Panc1 (cell line): ENCODE results near the gene C1orf210. TPM values are rescaled to one million over a fixed set of nuclear protein-coding genes. Genes with fewer than 3 reads are reported as not detected.

Experiments used
- ATAC-seq: fragments of 200-7000 bp; cut with Tn5 transposase; 2 replicates; pipeline ENCODE4 v1.9.1; 2020; ENCODE audit warnings: mild to moderate bottlenecking, moderate library complexity
- BruUV-seq: library from RNA; stranded (reverse); fragments of 400-500 nt; replicated peaks from 2 replicates; lab custom pipeline; 2021; lab: Mats Ljungman, UMichigan
- CTCF ChIA-PET: fragments of 300-600 bp; sonication (Branson Sonifier 250); formaldehyde crosslinking; loops from one replicate; lab custom pipeline; 2022; ENCODE audit warnings: antibody characterized with exemption; lab: Charles Lee
- POLR2A ChIA-PET: fragments of 300-600 bp; sonication (Branson Sonifier 250); formaldehyde crosslinking; loops from one replicate; lab custom pipeline; 2022; ENCODE audit warnings: antibody characterized with exemption; lab: Charles Lee
- DNase-seq: peaks from one replicate; pipeline ENCODE4 v3.0.0-alpha.2; 2010; ENCODE audit warnings: low read depth, low spot score
- H3K27ac ChIP-seq: 2 replicates; pipeline ENCODE4 v1.5.1; 2011; ENCODE audit warnings: mild to moderate bottlenecking, low read length, inconsistent platforms
- H3K27me3 ChIP-seq: fragments of 200-500 bp; sonication (Bioruptor generic); 2 replicates; pipeline ENCODE4 v1.6.0; 2014; ENCODE audit warnings: low read length, inconsistent platforms; ENCODE audit not compliant: control insufficient read depth, insufficient read depth
- H3K36me3 ChIP-seq: fragments of 200-500 bp; sonication (Bioruptor generic); 2 replicates; pipeline ENCODE4 v1.5.1; 2014; ENCODE audit warnings: inconsistent platforms, mild to moderate bottlenecking, low read length, moderate library complexity; ENCODE audit not compliant: control insufficient read depth, insufficient read depth
- H3K4me1 ChIP-seq: 2 replicates; pipeline ENCODE4 v1.5.1; 2011; ENCODE audit warnings: inconsistent platforms, mild to moderate bottlenecking, low read length, moderate library complexity; ENCODE audit not compliant: control insufficient read depth, insufficient read depth
- H3K4me3 ChIP-seq, 2 experiments: 2 replicates each; pipeline ENCODE4 v1.5.1; 2011 to 2012; ENCODE audit warnings: low read depth in 2 of 2, low read length in 2 of 2, mild to moderate bottlenecking in 2 of 2, inconsistent platforms in 1 of 2, moderate library complexity in 1 of 2
- H3K9me3 ChIP-seq: fragments of 200-500 bp; sonication (Bioruptor generic); 2 replicates; pipeline ENCODE4 v1.5.1; 2014; ENCODE audit warnings: low read depth, mild to moderate bottlenecking, inconsistent platforms, low read length, moderate library complexity; ENCODE audit not compliant: control insufficient read depth, insufficient read depth
- POLR2AphosphoS5 ChIP-seq: IDR thresholded peaks from 2 replicates; pipeline ENCODE4 v1.6.1; 2012; ENCODE audit warnings: mild to moderate bottlenecking, low read depth, low read length, moderate library complexity
- SIN3A ChIP-seq: IDR thresholded peaks from 2 replicates; pipeline ENCODE4 v1.6.1; 2012; ENCODE audit warnings: low read depth, mild to moderate bottlenecking, low read length, moderate library complexity, borderline replicate concordance; ENCODE audit not compliant: insufficient read depth
- TCF7L2 ChIP-seq: IDR thresholded peaks from 2 replicates; pipeline ENCODE4 v1.6.1; 2011; ENCODE audit warnings: mild to moderate bottlenecking, low read depth, low read length, inconsistent platforms
- in situ Hi-C: cut with HindIII; loops from 2 replicates; pipeline ENCODE4 v1.10.0; 2016; ENCODE audit warnings: low sequenced_read_pairs, low pct_unique_long_range_greater_than_20kb
- intact Hi-C: fragments of 100-400 bp; cut with micrococcal nuclease; formaldehyde crosslinking; loops from one replicate; pipeline ENCODE4 v1.10.0; 2022; ENCODE audit not compliant: unreplicated experiment
- total RNA-seq: library from RNA; stranded (reverse); gene quantifications from one replicate; pipeline ENCODE4 v1.2.1, GENCODE V29; 2021; ENCODE audit not compliant: unreplicated experiment
- TF ChIP-seq, protein P1 (sequence below): fragments of 450-650 bp; IDR thresholded peaks from 2 replicates; pipeline ENCODE4 v1.5.1; 2017; ENCODE audit warnings: mild to moderate bottlenecking
- TF ChIP-seq, protein P2 (sequence below), 2 experiments: IDR thresholded peaks; 2 replicates each; pipeline ENCODE4 v1.6.1; 2011 to 2012; ENCODE audit warnings: low read depth in 2 of 2, control low read depth in 1 of 2, low read length in 1 of 2, mild to moderate bottlenecking in 1 of 2, moderate library complexity in 1 of 2; ENCODE audit not compliant: insufficient read depth in 1 of 2

Gene C1orf210
- total RNA-seq, 1 experiment from 2014 or later, result not detected

- ATAC-seq (no peak), DNase-seq (no peak)
- POLR2A ChIA-PET, result no interaction called here
- no peaks in the 10 kb centered on the region for H3K9me3 ChIP-seq
- no peaks in the 10 kb centered on the region for H3K4me1 ChIP-seq
- no peak overlapping the region for H3K4me3 ChIP-seq
- TF ChIP-seq TCF7L2 (no peak), SIN3A (no peak), POLR2AphosphoS5 (no peak)
- TF ChIP-seq, protein P1, sequence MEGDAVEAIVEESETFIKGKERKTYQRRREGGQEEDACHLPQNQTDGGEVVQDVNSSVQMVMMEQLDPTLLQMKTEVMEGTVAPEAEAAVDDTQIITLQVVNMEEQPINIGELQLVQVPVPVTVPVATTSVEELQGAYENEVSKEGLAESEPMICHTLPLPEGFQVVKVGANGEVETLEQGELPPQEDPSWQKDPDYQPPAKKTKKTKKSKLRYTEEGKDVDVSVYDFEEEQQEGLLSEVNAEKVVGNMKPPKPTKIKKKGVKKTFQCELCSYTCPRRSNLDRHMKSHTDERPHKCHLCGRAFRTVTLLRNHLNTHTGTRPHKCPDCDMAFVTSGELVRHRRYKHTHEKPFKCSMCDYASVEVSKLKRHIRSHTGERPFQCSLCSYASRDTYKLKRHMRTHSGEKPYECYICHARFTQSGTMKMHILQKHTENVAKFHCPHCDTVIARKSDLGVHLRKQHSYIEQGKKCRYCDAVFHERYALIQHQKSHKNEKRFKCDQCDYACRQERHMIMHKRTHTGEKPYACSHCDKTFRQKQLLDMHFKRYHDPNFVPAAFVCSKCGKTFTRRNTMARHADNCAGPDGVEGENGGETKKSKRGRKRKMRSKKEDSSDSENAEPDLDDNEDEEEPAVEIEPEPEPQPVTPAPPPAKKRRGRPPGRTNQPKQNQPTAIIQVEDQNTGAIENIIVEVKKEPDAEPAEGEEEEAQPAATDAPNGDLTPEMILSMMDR, result no peak
- TF ChIP-seq, protein P2, sequence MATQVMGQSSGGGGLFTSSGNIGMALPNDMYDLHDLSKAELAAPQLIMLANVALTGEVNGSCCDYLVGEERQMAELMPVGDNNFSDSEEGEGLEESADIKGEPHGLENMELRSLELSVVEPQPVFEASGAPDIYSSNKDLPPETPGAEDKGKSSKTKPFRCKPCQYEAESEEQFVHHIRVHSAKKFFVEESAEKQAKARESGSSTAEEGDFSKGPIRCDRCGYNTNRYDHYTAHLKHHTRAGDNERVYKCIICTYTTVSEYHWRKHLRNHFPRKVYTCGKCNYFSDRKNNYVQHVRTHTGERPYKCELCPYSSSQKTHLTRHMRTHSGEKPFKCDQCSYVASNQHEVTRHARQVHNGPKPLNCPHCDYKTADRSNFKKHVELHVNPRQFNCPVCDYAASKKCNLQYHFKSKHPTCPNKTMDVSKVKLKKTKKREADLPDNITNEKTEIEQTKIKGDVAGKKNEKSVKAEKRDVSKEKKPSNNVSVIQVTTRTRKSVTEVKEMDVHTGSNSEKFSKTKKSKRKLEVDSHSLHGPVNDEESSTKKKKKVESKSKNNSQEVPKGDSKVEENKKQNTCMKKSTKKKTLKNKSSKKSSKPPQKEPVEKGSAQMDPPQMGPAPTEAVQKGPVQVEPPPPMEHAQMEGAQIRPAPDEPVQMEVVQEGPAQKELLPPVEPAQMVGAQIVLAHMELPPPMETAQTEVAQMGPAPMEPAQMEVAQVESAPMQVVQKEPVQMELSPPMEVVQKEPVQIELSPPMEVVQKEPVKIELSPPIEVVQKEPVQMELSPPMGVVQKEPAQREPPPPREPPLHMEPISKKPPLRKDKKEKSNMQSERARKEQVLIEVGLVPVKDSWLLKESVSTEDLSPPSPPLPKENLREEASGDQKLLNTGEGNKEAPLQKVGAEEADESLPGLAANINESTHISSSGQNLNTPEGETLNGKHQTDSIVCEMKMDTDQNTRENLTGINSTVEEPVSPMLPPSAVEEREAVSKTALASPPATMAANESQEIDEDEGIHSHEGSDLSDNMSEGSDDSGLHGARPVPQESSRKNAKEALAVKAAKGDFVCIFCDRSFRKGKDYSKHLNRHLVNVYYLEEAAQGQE (IDR thresholded peaks at IDR 0.05; ENCODE audit: insufficient read depth in 1 of 2, low read depth in 2 of 2, low read length in 1 of 2), result no peak
- CTCF ChIA-PET, result interaction anchor here (0.5 kb wide), 1 partner anchor 961 kb away, joined by 4 read pairs; no protein-coding TSS in a partner anchor
- no peaks in the 10 kb centered on the region for H3K27me3 ChIP-seq
- BruUV-seq, result no TSS peak
- in situ Hi-C loops, result no loop called here
- intact Hi-C loops, result loop anchor here (1.0 to 5.0 kb wide), 2 partner anchors 118 to 175 kb away; partner anchors contain the start of gene CDC20
- H3K36me3 ChIP-seq, result no peaks in the 10 kb centered on the region
- H3K27ac ChIP-seq, result no peak overlapping the region
These were observed 46.4 kb downstream of the C1orf210 start for GRCh38 chr1:43238991-43239469.

DNA sequence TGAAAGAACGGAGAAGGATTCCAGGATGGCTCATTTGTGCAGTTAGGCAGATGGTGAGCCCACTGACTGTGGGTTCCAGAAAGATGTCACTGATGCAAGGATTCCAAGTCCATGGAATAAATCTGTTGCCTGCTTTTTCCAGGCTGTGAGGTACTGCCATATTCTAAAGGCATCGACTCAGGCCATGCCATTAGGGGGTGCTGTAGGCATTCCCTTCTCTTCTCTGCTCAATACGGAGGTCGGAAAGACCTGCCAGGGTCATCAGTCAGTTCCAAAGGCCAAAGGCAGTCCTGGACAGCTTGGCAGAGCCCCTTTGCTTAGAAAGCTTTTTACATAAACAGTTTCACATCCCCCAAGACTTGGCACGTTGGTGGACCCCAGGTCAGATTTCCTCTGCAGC is 47.3 kb downstream of the C1orf210 start:
- ChIA-PET CTCF (interaction anchor here (0.6 kb wide), 1 partner anchor 176 kb away, joined by 3 read pairs; no protein-coding TSS in a partner anchor), POLR2A (no interaction called here)
- in situ Hi-C loops, result no loop called here
- peak; percentile 43 for DNase-seq
- TF ChIP-seq TCF7L2, result no peak
- no peak for TF ChIP-seq POLR2AphosphoS5
- no peak for TF ChIP-seq SIN3A
- TF ChIP-seq, protein P1, result peak; percentile 83
- no TSS peak for BruUV-seq
- Histone ChIP-seq H3K27ac (no peak overlapping the region), H3K36me3 (no peaks in the 10 kb centered on the region), H3K9me3 (no peaks in the 10 kb centered on the region), H3K4me3 (no peak overlapping the region), H3K27me3 (no peaks in the 10 kb centered on the region), H3K4me1 (no peaks in the 10 kb centered on the region)
- intact Hi-C loops, result loop anchor here (1.0 to 5.0 kb wide), 2 partner anchors 119 to 176 kb away; partner anchors contain the start of gene CDC20
- peak; percentile 94 for ATAC-seq
